Neutrophil (primary cell): ENCODE results near the gene L2HGDH.

ENCODE experiments used
- H3K27ac ChIP-seq: fragments of 200-600 bp; sonication (generic); 2 replicates; pipeline ENCODE4 v1.5.1; 2016; ENCODE audit warnings: mild to moderate bottlenecking, moderate library complexity
- H3K27me3 ChIP-seq: fragments of 200-600 bp; sonication (generic); 2 replicates; pipeline ENCODE4 v1.6.0; 2016; ENCODE audit warnings: mild to moderate bottlenecking
- H3K36me3 ChIP-seq: fragments of 200-600 bp; sonication (generic); 2 replicates; pipeline ENCODE4 v1.5.1; 2017
- H3K4me1 ChIP-seq, 2 experiments: fragments of 200-600 bp in 1 of 2; sonication (generic) in 1 of 2; 1 replicate in 1 of 2; 2 replicates in 1 of 2; pipeline versions ENCODE4 v1.5.1 to v1.6.1; 2013 to 2016; ENCODE audit warnings: low read depth in 1 of 2, low read length in 1 of 2, mild to moderate bottlenecking in 1 of 2, moderate library complexity in 1 of 2; ENCODE audit not compliant: control insufficient read depth in 1 of 2, insufficient read depth in 1 of 2
- H3K4me3 ChIP-seq, 2 experiments: fragments of 200-600 bp in 1 of 2; sonication (generic) in 1 of 2; 1 replicate in 1 of 2; 2 replicates in 1 of 2; pipeline ENCODE4 v1.5.1; 2013 to 2016; ENCODE audit warnings: low read depth in 1 of 2, low read length in 1 of 2, mild to moderate bottlenecking in 1 of 2, moderate library complexity in 1 of 2
- H3K9me3 ChIP-seq: fragments of 200-600 bp; sonication (generic); 2 replicates; pipeline ENCODE4 v1.5.1; 2016
- CTCF ChIP-seq: fragments of 200-600 bp; sonication (generic); IDR thresholded peaks from 2 replicates; pipeline ENCODE4 v1.5.1; 2016; ENCODE audit warnings: antibody characterized with exemption

The L2HGDH gene

GRCh38 chr14:50249136-50249775 lies 62.8 kb downstream of the L2HGDH start:
- no peak overlapping the region for H3K27ac ChIP-seq
- no peaks in the 10 kb centered on the region for H3K4me1 ChIP-seq
- no peaks in the 10 kb centered on the region for H3K36me3 ChIP-seq
- no peaks in the 10 kb centered on the region for H3K27me3 ChIP-seq
- H3K4me3 ChIP-seq: no peak overlapping the region
- no peaks in the 10 kb centered on the region for H3K9me3 ChIP-seq
- no peak for TF ChIP-seq CTCF

- Histone ChIP-seq H3K36me3 (no peaks in the 10 kb centered on the region), H3K9me3 (no peaks in the 10 kb centered on the region), H3K4me3 (no peak overlapping the region), H3K4me1 (no peaks in the 10 kb centered on the region), H3K27ac (no peak overlapping the region), H3K27me3 (no peaks in the 10 kb centered on the region)
- TF ChIP-seq CTCF: no peak
Observed at GRCh38 chr14:50247245-50247644, 64.8 kb downstream of the L2HGDH start.

GRCh38 chr14:50242566-50243310 lies 69.3 kb downstream of the L2HGDH start:
- Histone ChIP-seq H3K4me1 (peaks cover 3% of the 10 kb centered on the region in 2 experiments), H3K9me3 (no peaks in the 10 kb centered on the region), H3K36me3 (no peaks in the 10 kb centered on the region), H3K27me3 (no peaks in the 10 kb centered on the region), H3K4me3 (no peak overlapping the region), H3K27ac (no peak overlapping the region)
- no peak for TF ChIP-seq CTCF

GRCh38 chr14:50242096-50242495 lies 69.9 kb downstream of the L2HGDH start:
- Histone ChIP-seq H3K27me3 (no peaks in the 10 kb centered on the region), H3K4me3 (no peak overlapping the region)

GRCh38 chr14:50237427-50237826 lies 74.6 kb downstream of the L2HGDH start:
- no peak for TF ChIP-seq CTCF
- H3K27ac ChIP-seq: peak overlapping the region; percentile 79

More at GRCh38 chr14:50242096-50242495, 69.9 kb downstream of the L2HGDH start:
- Histone ChIP-seq H3K4me1 (peaks cover 9 to 10% of the 10 kb centered on the region in 2 experiments), H3K36me3 (no peaks in the 10 kb centered on the region), H3K9me3 (no peaks in the 10 kb centered on the region), H3K27ac (no peak overlapping the region)
- no peak for TF ChIP-seq CTCF

More at GRCh38 chr14:50237427-50237826, 74.6 kb downstream of the L2HGDH start:
- Histone ChIP-seq H3K36me3 (no peaks in the 10 kb centered on the region), H3K4me3 (peak overlapping the region; percentile 6 to 7), H3K27me3 (no peaks in the 10 kb centered on the region), H3K9me3 (no peaks in the 10 kb centered on the region), H3K4me1 (peaks cover 18 to 21% of the 10 kb centered on the region in 2 experiments)
